IPS DF 19.7 (cell line): Measurements from ENCODE around the gene NRP1.
"Not testable (repeated sequence)": the region's sequence is repeated elsewhere in the genome, so short reads cannot be mapped to it uniquely, and the experiment has no call there.

Source experiments
- DNase-seq: peaks from one replicate; pipeline ENCODE4 v3.0.0-alpha.2; 2013; ENCODE audit warnings: low read depth, low spot score

Gene NRP1

GRCh38 chr10:33151344-33151864 lies 183.1 kb downstream of the NRP1 start:
- no peak for DNase-seq

GRCh38 chr10:33150889-33151288 lies 183.6 kb downstream of the NRP1 start:
- no peak for DNase-seq

GRCh38 chr10:33150146-33150545 lies 184.3 kb downstream of the NRP1 start:
- DNase-seq, result no peak

- DNase-seq, result no peak
Observed at GRCh38 chr10:33147013-33147310, 187.5 kb downstream of the NRP1 start.

- DNase-seq, result no peak
Observed at GRCh38 chr10:33146189-33147012, 188.1 kb downstream of the NRP1 start.

- no peak for DNase-seq
Observed at GRCh38 chr10:33145451-33146188, 188.8 kb downstream of the NRP1 start.

- DNase-seq, result no peak
Observed at GRCh38 chr10:33143160-33143728, 191.2 kb downstream of the NRP1 start.

- no peak for DNase-seq
Observed at GRCh38 chr10:33142295-33142694, 192.2 kb downstream of the NRP1 start.

- DNase-seq, result no peak
Observed at GRCh38 chr10:33141251-33141650, 193.2 kb downstream of the NRP1 start.

GRCh38 chr10:33139181-33139646 lies 195.3 kb downstream of the NRP1 start:
- DNase-seq, result no peak

- DNase-seq, result not testable (repeated sequence)
Observed at GRCh38 chr10:33138686-33139085, 195.8 kb downstream of the NRP1 start.

- no peak for DNase-seq
Observed at GRCh38 chr10:33137356-33138005, 197.0 kb downstream of the NRP1 start.

- no peak for DNase-seq
Observed at GRCh38 chr10:33136781-33137180, 197.7 kb downstream of the NRP1 start.

GRCh38 chr10:33136271-33136670 lies 198.2 kb downstream of the NRP1 start:
- DNase-seq, result no peak

- no peak for DNase-seq
Observed at GRCh38 chr10:33134011-33134751, 200.3 kb downstream of the NRP1 start.

- no peak for DNase-seq
Observed at GRCh38 chr10:33133557-33133956, 200.9 kb downstream of the NRP1 start.

GRCh38 chr10:33132626-33133025 lies 201.8 kb downstream of the NRP1 start:
- peak; percentile 20 for DNase-seq

GRCh38 chr10:33129996-33130386 lies 204.5 kb downstream of the NRP1 start:
- DNase-seq, result no peak

- DNase-seq, result no peak
Observed at GRCh38 chr10:33129141-33129995, 205.1 kb downstream of the NRP1 start.

- DNase-seq, result no peak
Observed at GRCh38 chr10:33127622-33128021, 206.8 kb downstream of the NRP1 start.
